Stimulated activated naive CD4-positive, alpha-beta T cell treated with Interleukin-2 at 50 U/mL for 16 hours (primary cell): ENCODE data around the gene ZBTB7A.
A peak's percentile ranks its signal among the peaks of the same experiment; 100 is the strongest.

Experiments
- DNase-seq: peaks from one replicate; lab custom pipeline; 2025; lab: John Stamatoyannopoulos, UW

Gene ZBTB7A

DNA sequence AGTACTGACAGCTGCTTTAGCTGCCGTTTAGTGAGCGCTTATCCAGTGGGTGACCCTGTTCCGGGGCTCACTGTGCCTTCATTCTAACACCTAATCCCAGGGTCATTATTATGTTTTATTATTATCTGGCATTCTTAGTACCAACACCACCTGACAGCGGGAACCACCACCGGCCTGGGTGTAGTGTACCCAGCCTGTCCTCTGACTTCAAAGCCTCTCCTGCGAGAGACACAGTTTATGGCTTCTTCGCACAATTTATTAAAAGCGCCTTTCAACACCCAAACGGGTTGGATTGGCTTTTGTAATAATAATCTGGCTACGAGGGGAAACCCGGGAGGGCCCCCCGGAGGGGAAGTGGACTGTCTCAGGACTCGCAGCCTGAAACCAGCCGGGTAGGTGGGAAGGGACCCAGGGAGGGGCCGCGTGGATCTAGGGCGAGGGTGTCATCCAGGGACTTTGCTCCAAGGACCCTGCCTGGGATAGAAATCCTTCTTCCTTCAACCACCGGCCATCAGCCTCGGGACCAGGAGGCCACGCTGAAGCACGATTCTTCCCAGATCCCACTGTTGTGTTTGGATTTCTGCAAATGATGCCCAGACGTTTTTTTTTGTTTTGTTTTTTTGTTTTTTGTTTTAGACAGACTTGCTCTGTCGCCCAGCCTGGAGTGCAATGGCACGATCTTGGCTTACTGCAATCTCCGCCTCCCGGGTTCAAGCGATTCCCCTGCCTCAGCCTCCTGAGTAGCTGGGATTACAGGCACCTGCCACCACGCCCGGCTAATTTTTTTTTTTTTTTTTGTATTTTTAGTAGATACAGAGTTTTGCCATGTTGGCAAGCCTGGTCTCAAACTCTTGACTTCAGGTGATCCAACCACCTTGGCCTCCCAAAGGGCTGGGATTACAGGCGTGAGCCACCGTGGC is 1.6 kb upstream of the ZBTB7A start:
- DNase-seq: no peak

DNA sequence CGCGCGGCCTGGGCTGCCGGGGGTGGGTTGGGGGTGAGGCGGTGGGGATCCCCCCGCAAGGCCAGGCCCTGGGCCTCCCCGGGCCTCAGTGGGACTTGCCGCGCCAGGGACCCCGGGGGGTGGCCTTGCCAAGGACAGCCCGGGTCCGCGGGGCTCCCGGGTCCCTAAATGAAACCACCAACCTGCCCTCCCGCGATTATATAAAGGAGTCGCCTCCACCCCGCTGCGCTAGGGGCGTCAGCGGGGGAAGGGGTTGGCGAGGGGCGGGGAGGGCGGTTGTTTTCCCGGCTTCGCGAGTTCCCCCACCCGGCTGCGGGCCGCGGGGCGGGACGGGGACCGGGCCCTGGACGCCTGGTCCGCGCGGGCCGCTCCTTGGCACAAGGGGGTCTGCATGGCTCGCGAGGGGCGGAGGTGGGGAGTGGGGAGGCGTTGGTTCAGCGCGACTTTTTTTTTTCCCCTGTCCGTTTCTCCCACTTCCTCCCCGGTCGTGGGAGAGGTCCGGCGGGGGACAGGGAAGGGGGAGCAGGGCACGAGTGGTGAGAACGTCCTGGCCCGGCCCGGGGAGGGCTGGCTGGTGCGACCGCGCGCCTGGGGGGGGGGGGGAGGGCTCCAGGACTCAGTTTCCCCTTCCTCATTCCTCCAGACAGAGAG is 822 bp upstream of the ZBTB7A start:
- DNase-seq: peak; percentile 54

DNA sequence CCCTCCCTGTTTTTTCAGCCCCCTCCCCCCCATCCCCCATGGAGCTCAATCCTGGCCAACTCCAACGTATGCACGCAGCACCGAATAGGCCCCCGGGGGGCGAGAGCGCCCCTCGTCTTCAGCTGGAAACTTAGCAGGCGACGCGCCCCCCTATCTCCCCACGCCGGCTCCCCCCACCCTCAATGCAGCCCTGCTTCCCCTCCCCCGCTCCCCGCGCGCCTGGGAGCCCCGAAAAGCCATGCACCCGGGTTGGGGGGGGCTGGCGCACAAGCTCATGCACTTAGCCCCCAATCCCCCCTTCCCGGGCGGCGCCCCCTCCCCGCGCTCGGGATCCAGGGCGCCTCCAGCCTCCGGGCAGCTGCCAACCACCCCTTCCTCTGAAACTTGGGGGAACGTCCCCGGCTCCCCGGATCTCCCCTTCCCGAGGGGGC is 508 bp downstream of the ZBTB7A start:
- DNase-seq: no peak

DNA sequence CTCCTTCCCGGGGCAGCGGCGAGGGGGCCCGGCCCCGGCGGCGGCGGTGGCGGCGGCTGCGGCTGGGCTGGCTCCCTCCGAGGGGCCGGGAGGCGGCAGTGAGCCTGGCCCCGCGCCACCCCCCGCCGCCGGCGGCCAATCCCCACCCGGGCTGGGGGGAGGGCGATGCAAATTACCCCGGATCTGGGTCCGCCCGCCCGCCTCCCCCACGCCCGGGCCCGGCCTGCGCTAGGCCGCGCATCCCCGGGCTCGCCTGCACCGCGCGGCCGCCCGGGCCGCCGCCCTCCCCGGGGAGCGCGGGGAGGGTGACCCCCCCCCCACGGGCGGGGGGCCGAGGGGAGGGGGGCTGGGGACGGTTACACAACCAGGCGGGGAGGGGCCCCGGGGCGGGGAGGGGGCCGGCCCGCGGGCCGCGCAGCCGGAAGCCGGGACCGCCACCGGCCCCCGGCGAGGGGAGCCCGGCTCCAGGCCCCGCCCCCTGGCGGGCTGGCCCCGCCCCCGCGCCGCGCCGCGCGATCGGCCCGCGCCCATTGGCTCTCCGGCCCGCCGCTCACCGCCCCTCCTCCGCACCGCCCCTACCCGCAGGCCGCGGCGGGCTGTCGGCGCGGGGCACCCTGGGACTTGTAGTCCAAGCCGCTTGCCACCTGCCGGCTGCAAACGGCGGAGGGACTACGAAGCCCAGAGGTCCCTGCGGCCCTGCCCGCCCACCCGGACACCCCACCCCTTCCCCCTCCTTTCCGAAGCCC is 1.1 kb downstream of the ZBTB7A start:
- DNase-seq: peak; percentile 95

DNA sequence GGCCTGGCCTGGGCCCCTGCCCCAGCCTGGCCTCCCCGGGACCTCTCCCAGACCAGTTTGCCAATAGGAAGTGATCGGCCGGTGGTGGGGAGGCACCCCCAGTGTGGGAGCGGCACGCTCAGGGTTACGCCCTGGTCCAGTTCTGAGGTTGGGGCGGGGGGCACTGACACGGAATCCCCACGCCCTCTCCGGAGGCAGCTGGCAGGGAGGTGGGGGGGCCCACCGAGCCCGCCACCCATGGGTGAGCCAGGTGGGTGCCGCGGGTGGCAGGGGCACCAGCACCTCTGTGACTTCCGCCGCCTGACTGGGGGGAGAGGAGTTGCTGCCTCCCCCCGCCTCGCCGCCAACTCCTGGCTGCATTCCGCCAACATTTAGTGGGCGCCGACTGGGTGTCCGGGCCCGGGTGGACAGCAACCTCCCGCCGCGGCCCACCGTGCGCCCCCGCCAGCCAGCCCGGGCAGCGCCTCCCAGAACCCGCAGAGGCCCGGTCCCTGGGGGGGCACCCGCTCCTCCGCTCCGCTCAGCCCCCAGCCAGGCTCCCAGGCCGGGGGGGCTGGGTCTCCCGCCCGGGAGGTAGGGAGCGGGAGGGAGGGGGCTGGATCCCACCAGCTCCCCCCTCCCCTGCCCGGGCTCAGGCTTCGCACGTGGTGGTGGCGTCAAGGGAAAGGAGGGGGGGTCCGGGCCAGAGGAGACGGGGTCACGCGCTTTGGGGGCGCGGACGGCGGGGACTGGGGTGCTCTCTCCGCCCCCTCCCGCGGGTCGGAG is 2.0 kb downstream of the ZBTB7A start:
- peak; percentile 37 for DNase-seq

DNA sequence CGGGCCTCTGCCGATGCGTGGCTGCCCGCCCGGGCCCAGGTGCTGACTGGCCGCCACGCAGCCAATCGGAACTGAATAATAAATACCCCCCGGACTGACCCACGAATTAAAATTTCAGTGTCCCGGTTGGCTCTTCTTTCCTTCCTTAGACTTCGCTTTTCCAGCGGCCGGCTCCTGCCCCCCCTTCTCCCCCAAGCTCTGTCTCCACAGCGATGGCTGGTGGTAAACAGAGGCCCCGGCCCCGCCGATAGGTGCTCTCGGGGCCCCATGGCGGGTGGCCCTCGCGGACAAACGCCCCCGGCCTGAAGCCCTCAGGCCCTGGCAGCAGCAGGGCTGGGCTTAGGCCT is 2.6 kb downstream of the ZBTB7A start:
- no peak for DNase-seq

DNA sequence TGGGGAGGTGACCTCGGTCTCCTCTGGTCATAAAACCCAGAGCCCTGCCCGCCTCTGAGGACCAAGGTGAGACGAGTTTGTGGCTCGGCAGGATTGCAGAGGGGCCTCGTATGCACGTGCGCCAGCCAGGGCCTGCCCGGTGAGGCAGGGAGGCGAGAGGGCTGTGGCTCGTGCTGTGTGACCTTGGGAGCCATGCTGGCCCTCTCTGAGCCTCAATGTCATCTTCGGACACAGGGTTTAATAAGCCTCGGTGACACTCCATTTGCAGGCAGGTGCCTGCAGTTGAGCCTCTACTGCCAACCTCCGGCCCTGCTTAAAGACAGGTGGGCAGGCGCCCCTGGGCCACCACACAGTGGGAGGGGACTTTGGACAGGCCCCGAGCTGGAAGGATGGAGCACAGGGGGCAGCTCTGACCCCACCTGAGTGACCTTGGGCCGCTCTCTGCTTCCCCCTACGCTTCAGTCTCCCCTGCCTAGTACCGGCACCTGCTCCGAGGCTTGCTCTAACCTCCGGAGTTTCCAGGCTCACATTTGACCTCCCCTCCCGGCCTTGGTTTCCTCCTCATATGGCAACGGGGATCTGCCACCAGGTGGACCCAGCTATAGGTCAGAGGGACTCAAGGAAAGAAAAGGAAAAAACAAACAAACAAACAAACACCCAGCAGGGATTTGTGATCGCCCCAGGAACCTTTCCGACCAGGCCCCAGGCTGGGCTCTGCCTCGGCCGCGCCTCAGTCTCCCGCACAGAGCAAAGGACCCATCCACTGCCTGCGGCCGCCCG is 3.1 kb downstream of the ZBTB7A start:
- DNase-seq: no peak

DNA sequence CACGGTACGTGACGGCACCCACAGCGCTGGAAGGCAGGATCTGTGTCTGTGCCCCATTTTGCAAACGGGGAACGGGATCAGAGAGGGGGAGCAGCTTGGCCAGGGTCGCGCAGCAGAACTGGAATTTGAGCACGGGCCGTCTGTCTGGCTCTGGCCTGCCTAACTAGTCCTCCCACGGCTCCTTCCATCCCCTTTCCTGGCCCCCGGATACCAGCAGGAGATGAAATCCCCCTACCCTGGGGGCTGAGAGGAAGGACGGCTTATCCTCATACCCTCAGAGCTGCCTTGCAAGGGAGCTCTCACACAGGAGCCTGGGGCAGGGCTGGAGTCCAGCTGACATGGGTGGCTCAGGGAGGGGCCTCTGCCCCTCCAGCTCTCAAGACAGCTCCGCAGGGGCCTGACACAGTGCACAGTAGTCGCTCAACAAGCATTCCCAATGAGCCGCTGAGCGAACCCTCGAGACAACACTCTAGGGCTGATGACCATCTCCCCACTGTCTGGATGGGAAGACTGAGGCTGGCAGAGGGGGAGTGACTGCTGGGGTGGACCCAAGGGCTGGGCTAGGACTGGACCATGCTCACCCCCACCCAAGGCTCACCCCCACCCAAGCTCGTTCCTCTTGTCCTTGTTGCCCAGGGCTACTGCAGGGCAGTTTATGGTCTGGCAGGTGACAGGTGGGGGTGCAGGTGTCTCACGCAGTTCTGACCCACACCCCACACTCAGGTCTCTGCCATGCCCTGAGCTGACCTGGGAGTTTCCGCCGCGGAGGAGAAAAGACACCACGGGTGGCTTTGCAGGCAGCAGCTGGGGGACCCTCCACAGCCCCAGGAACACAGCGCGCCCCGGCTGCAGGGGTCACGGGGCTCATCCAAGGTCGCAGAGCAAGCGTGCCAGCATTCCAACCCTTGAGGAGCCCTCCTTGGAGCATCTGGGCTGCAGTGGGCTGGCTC is 4.0 kb downstream of the ZBTB7A start:
- no peak for DNase-seq

DNA sequence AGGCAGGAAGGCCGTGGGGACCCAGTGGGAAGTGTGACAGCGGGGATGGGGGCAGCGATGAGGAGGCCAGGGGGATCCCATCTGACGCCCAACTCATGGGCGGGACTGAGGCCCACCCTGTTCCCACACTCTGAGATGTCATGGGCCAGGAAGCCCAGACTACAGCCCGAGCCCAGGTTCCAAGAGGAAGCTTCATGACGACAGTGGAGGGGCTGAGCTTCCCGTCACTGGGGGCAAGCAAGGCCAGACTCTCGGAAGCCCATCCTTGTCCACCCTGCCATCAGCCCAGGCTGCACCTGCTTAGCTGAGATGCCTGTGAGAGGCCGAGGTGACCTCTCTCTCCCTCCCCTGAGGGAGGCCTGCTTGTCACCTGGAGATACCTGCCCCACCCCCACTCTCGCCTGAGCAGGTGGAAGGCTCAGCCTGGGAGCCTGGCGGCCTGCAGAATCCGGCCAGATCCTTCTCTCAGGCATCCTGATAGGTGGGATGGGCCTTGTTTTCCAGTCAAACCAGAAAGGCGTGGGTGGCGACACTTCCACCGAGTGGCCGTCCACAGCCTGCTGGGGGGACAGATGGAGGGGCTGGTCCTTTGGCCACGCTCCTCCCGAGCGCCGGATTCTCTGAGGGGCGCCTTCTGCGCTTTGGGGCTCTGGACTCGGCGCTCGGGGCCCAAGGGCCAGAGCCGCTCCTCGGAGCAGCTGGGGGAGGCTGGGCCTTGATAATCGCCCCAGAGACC is 4.8 kb downstream of the ZBTB7A start:
- DNase-seq: no peak

DNA sequence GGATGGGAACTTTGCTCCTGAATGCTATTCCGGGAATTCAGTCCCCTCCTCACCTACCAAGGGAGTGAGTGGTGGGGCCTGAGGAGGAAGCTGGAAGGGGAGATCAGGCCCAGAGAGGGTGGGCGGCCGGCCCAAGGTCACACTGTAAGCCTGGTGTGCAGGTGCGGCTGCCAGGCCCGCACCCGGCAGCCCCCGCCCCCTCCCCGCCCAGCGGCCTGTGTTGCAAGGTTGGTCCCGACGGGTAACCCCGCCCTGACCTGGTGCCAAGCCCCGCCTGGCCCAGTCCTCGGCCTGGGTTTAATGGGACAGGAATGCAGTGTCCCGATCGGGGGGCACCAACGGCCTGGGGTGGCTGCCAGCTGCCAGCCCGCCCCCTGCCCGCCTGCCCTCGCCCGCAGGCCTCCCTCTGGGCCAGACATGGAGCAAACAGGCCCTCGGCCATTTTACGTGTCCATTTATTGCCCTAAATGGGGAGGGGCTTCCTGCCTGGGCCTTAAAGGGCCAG is 5.5 kb downstream of the ZBTB7A start:
- DNase-seq: peak; percentile 23

DNA sequence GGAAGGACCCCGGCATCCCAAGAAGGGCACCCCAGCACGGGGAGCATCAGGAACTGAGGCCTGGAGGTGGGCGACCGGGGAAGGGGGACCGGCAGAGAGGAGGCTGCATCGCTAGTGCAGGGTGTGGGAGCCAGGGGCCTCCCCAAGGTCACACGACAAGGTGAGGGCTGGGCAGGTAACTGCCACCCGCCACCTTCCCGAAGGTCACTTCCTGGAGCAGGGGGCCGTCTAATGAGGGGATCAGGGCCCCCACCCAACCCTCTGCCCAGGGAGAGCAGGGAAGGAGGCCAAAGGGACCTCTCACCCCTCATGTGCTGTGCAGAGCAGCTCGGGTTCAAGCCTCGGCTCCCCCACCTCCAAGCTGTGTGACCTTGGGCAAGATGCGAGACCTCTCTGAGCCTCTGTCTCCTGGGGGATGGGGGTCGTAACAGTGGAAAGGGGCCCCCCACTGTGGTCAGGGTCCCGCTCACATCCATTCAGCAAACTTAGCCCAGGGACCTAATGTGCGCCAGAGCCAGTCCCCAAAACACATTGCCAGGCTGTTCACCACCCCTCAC is 6.0 kb downstream of the ZBTB7A start:
- DNase-seq: no peak

DNA sequence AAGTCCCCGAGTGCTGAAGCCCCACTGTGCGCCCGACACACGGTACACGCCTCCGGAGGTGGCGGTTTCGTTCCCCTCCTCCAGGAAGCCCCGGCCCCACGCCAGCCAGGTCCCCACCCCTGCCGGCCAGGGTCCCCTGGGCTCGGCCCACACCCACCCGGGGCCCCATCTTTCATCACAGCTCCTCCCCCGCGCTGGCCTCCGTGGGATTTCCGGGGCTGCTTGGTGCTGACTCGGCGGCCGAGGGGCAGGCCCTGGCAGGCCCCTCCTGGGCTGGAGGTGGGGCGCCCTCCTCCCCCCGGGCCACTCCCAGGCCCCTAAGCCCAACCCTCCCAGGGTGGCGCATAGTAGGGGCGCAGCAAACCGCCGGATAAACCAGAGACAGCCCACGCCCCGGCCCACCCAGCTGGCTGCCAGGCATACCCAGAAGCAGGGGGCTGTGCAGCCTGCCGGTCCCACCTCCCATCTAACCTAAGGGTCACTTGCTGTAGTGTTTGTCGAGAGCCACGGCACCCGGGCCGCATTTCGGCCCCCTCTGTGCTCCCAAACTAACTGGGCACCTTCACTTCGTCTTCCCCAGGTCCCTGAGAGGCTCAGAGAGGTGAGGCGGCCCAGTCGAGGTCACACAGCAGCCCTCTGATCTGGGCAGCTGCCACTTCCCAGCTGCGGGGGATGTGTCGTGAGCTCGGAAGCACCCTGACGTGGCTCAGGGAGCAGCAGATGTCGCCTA is 6.6 kb downstream of the ZBTB7A start:
- peak; percentile 54 for DNase-seq

DNA sequence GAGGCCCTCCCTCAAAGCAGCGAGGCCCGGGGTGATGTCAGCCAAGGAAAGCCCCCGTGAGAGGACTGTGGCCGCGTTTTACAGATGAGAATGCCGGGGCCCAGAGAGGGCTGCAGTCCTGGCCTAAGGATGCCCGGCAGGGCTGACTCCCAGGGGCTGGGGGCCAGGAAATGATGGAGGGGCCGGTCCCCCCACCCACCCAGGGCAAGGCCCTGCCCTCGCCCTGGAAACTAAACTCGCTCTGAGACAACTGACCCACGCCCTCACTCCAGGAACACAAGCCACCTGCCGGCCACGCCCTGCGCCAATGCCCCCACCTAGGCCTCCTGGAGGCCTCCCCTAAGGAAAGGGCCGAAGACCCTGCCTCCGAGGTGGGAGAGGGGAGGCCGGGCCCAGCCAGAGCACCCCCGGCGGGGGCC is 7.2 kb downstream of the ZBTB7A start:
- DNase-seq: no peak

DNA sequence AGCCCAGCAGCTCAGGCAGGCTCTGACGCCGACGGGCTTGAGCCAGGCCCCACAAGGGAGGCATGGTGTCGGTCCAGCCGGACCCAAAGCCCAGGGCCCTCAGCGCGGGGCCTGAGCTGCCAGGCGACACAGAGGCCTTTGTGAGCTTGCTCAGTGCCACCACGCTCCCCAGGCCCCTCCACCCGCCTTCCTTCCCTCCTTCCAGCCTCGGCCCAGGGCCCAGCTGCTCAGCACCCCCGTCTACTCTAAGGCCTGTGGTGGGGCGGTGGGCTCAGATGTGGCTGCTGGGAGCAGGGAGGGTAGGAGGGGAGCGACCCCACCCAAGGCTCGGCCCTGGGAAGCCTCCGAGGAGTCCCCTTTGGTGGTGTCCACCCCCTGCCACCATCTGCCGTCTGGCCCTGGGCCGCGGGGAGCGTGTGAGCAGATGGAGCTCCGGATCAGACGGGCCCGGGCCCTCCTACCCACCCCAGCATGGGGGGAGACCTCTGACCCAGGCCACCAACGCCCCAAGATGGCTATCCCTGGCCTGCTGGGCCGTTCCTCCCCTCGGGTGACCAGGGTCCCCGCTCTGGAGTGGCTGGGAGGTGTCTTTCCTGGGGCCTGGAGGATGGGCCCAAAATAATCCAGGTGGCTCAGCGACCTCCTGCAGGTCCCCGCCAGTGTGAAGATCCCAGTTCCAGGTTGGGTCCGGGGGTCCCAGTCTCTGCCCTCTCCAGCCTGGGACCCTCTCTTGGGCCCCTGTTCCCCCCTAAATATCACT is 7.8 kb downstream of the ZBTB7A start:
- no peak for DNase-seq

DNA sequence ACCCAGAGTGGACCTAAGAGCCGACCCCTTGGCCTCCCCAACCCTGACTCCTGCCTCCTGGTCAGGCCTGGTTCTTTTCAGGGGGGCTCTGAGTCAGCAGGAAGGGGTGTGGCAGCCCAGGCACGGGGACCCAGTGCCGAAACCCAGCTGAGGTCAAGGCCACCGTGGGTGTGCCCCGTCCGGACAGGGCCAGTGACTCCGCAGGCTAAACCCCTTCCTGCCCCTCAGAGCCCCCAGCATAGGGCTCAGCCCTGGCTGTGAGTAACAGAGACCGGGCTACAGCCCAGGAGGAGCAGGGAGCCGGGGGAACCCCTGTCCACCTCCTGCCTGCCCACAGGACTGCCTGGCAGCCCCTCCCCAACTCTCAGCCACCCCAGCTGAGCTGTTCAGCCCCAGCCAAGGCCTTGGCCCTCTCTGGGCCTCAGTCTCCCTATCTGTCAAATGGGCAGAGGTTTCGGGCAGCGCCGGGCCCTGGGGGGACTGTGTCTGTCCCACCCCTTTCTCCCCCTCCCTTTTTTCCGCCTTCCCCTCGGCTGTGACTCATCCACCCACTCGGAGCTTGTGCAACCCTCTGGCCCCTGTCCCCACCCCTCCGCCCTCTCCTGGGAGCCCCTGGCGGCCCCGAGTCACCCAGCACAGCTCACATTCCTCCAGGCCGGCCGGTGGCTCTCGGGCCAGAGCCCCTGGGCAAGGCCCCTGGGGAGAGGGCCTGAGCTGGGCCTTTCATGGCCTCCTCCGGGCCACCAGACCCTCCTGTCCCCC is 8.6 kb downstream of the ZBTB7A start:
- DNase-seq: peak; percentile 60

DNA sequence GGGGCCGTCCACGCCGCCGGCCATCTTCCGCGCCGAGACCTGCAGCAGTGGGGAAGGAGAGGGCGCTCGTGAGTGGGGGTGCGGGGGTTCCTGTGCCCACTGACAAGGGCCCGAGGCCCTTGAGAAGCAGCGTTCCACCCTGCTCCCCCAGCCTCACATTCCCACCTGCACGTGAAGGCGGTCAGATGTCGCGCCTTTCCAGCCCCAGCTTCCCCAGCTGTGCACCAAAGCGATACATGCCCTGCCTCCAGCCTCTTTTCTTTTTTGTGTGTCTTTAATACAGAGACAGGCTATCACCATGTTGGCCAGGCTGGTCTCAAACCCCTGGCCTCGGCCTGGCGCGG is 11.5 kb downstream of the ZBTB7A start:
- no peak for DNase-seq
